ENCODE data around the gene SH3GL1.

- TF ChIP-seq POLR2AphosphoS5 (IDR thresholded peaks at IDR 0.05; ENCODE audit: low read depth): no peak
- no peak for TF ChIP-seq CTCF (conservative IDR thresholded peaks at IDR 0.05; ENCODE audit: low read depth in 2 of 2)
- no peak for TF ChIP-seq ZNF331 (CRISPR knock-in tag; IDR thresholded peaks at IDR 0.05; ENCODE audit: low read depth)
- no peak for TF ChIP-seq REST (IDR thresholded peaks at IDR 0.05; ENCODE audit: unreplicated experiment)
- no peak for TF ChIP-seq EZH2 (IDR thresholded peaks at IDR 0.05; ENCODE audit: low read depth, unreplicated experiment)
- TF ChIP-seq ZNF462 (CRISPR knock-in tag; IDR thresholded peaks at IDR 0.05): no peak
- no peak for TF ChIP-seq NANOG (IDR thresholded peaks at IDR 0.05; ENCODE audit: borderline replicate concordance)
- TF ChIP-seq, protein P1, sequence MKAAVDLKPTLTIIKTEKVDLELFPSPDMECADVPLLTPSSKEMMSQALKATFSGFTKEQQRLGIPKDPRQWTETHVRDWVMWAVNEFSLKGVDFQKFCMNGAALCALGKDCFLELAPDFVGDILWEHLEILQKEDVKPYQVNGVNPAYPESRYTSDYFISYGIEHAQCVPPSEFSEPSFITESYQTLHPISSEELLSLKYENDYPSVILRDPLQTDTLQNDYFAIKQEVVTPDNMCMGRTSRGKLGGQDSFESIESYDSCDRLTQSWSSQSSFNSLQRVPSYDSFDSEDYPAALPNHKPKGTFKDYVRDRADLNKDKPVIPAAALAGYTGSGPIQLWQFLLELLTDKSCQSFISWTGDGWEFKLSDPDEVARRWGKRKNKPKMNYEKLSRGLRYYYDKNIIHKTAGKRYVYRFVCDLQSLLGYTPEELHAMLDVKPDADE (IDR thresholded peaks at IDR 0.05): no peak
Measured at GRCh38 chr19:4405977-4406376, 5.6 kb upstream of the SH3GL1 start.
